HepG2 (cell line): ENCODE measurements around the gene SDHAF3. TPM values are rescaled to one million over a fixed set of nuclear protein-coding genes. Genes with fewer than 3 reads are reported as not detected.

Experiments used
- ARNT ChIP-seq: fragments of 450-650 bp; IDR thresholded peaks from 2 replicates; pipeline ENCODE4 v1.6.1; 2017
- ARNT2 ChIP-seq: sonication (generic); formaldehyde crosslinking; IDR thresholded peaks from 2 replicates; pipeline ENCODE4 v1.8.0; 2022; ENCODE audit warnings: mild to moderate bottlenecking, low read depth, missing genetic modification reagents, moderate library complexity
- ASH2L ChIP-seq: fragments of 300-600, 200-600 bp; sonication (generic); IDR thresholded peaks from 2 replicates; pipeline ENCODE4 v1.7.0; 2017; ENCODE audit warnings: low read depth, mild to moderate bottlenecking, moderate library complexity, mixed read lengths, low read length; ENCODE audit not compliant: insufficient read length
- ATF1 ChIP-seq: IDR thresholded peaks from 2 replicates; pipeline ENCODE4 v1.6.1; 2016; ENCODE audit warnings: mild to moderate bottlenecking, control low read depth
- CC2D1A ChIP-seq: sonication (generic); formaldehyde crosslinking; IDR thresholded peaks from 2 replicates; pipeline ENCODE4 v1.8.1; 2023; ENCODE audit warnings: mild to moderate bottlenecking, missing genetic modification reagents
- CREB1 ChIP-seq, 2 experiments: fragments of 450-650 bp in 1 of 2; IDR thresholded peaks; 2 replicates each; pipeline ENCODE4 v1.6.1; 2016 to 2017; ENCODE audit warnings: control low read depth in 1 of 2, mild to moderate bottlenecking in 1 of 2, missing compliant biosample characterization in 1 of 2, missing genetic modification characterization in 1 of 2
- E2F5 ChIP-seq: sonication (generic); formaldehyde crosslinking; conservative IDR thresholded peaks from 2 replicates; pipeline ENCODE4 v1.4.0; 2020; ENCODE audit warnings: missing genetic modification reagents
- GMEB2 ChIP-seq: IDR thresholded peaks from 2 replicates; pipeline ENCODE4 v1.6.1; 2016; ENCODE audit warnings: missing biosample characterization, missing genetic modification reagents, low read depth
- GTF2F1 ChIP-seq: fragments of 150-350 bp; IDR thresholded peaks from 2 replicates; pipeline ENCODE4 v1.6.1; 2014; ENCODE audit warnings: low read length
- HMGA1 ChIP-seq: sonication (generic); formaldehyde crosslinking; conservative IDR thresholded peaks from 2 replicates; pipeline ENCODE4 v1.4.0; 2020; ENCODE audit warnings: missing genetic modification reagents
- MED13 ChIP-seq: sonication (generic); formaldehyde crosslinking; IDR thresholded peaks from 2 replicates; pipeline ENCODE4 v1.5.0; 2020; ENCODE audit warnings: missing genetic modification reagents
- MED8 ChIP-seq: sonication (generic); formaldehyde crosslinking; IDR thresholded peaks from 2 replicates; pipeline ENCODE4 v1.8.1; 2023; ENCODE audit warnings: mild to moderate bottlenecking, missing genetic modification reagents; ENCODE audit not compliant: insufficient replicate concordance
- NCOR1 ChIP-seq: fragments of 200-600 bp; sonication (generic); IDR thresholded peaks from 2 replicates; pipeline ENCODE4 v1.7.0; 2017; ENCODE audit warnings: antibody characterized with exemption, low read length, borderline replicate concordance
- NRL ChIP-seq: sonication (generic); formaldehyde crosslinking; IDR thresholded peaks from 2 replicates; pipeline ENCODE4 v1.5.0; 2020; ENCODE audit warnings: missing genetic modification reagents, mild to moderate bottlenecking, moderate library complexity, borderline replicate concordance
- TBP ChIP-seq: sonication (generic); formaldehyde crosslinking; IDR thresholded peaks from 2 replicates; pipeline ENCODE4 v1.5.0; 2020; ENCODE audit warnings: missing genetic modification reagents
- TCF7L2 ChIP-seq: IDR thresholded peaks from 2 replicates; pipeline ENCODE4 v1.6.1; 2011; ENCODE audit warnings: mild to moderate bottlenecking, low read depth, low read length, moderate library complexity
- THAP7 ChIP-seq: sonication (generic); formaldehyde crosslinking; IDR thresholded peaks from 2 replicates; pipeline ENCODE4 v1.8.1; 2023; ENCODE audit warnings: mild to moderate bottlenecking, missing genetic modification reagents
- ZFP41 ChIP-seq: sonication (generic); formaldehyde crosslinking; IDR thresholded peaks from 2 replicates; pipeline ENCODE4 v1.4.0; 2020; ENCODE audit warnings: mild to moderate bottlenecking, missing genetic modification reagents, borderline replicate concordance
- ZNF317 ChIP-seq: sonication (generic); formaldehyde crosslinking; IDR thresholded peaks from 2 replicates; pipeline ENCODE4 v1.5.0; 2020; ENCODE audit warnings: mild to moderate bottlenecking, missing genetic modification reagents
- ZNF510 ChIP-seq: sonication (generic); formaldehyde crosslinking; IDR thresholded peaks from 2 replicates; pipeline ENCODE4 v1.4.0; 2020; ENCODE audit warnings: low read depth, mild to moderate bottlenecking, missing genetic modification reagents
- ZNF7 ChIP-seq: IDR thresholded peaks from 2 replicates; pipeline ENCODE4 v1.6.1; 2016; ENCODE audit warnings: missing biosample characterization, missing genetic modification reagents
- ZNF740 ChIP-seq: sonication (generic); formaldehyde crosslinking; IDR thresholded peaks from 2 replicates; pipeline ENCODE4 v1.4.0; 2020; ENCODE audit warnings: missing genetic modification reagents
- ZNF792 ChIP-seq: IDR thresholded peaks from 2 replicates; pipeline ENCODE4 v1.6.1; 2016
- ZNF841 ChIP-seq: sonication (generic); formaldehyde crosslinking; IDR thresholded peaks from 2 replicates; pipeline ENCODE4 v1.8.1; 2023; ENCODE audit warnings: missing genetic modification reagents, borderline replicate concordance
- ZNF879 ChIP-seq: sonication (generic); formaldehyde crosslinking; IDR thresholded peaks from 2 replicates; pipeline ENCODE4 v1.8.1; 2023; ENCODE audit warnings: missing genetic modification reagents
- ZSCAN29 ChIP-seq: sonication (generic); formaldehyde crosslinking; conservative IDR thresholded peaks from 2 replicates; pipeline ENCODE4 v1.4.0; 2020; ENCODE audit warnings: mild to moderate bottlenecking, missing genetic modification reagents
- polyA plus RNA-seq, 8 experiments: library from polyadenylated mRNA; depleted of rRNA in 3 of 8; stranded (reverse) in 7 of 8; unstranded in 1 of 8; fragments of >200 nt; fragmentation: Illumina TruSeq in 4 of 8; extraction: Trizol in 4 of 8; gene quantifications; 2 replicates each; pipeline versions ENCODE4 v1.2.1 to v1.2.3, GENCODE V29; 2011 to 2016; ENCODE audit warnings: low read depth in 4 of 8, missing spikeins in 1 of 8, mixed read lengths in 1 of 8; ENCODE audit not compliant: insufficient read depth in 1 of 8
- total RNA-seq, 5 experiments: library from RNA; depleted of rRNA; stranded (reverse); fragments of >200 nt; fragmentation: Illumina TruSeq; extraction: Trizol; gene quantifications; 2 replicates each; pipeline ENCODE4 v1.2.3, GENCODE V29; 2016; ENCODE audit warnings: low read depth in 1 of 5

SDHAF3 gene
- total and polyA plus RNA-seq, 2 of the 13 experiments (the other 11 are each of a cell fraction or from before 2014, with no cell fraction given) = 15.2 to 32.6 TPM

- no peak; the same call in 1 of the 2 replicates for TF ChIP-seq MED13
- no peak for TF ChIP-seq ZNF7 (CRISPR knock-in tag)
- 0 out of 2 replicates have a peak, but pooled peaks have one; percentile 29 for TF ChIP-seq GMEB2 (CRISPR knock-in tag)
- TF ChIP-seq GTF2F1 = no peak
- peak; percentile 72 for TF ChIP-seq CREB1 (IDR thresholded peaks at IDR 0.05)
- TF ChIP-seq CREB1 (CRISPR knock-in tag; IDR thresholded peaks at IDR 0.05) = peak; percentile 77
- peak; percentile 99 for TF ChIP-seq THAP7
- TF ChIP-seq TCF7L2 = no peak
- TF ChIP-seq ZNF510 = peak; percentile 91; the same call in 1 of the 2 replicates
- peak; percentile 85; the same call in 1 of the 2 replicates for TF ChIP-seq ZNF879
- TF ChIP-seq ZNF841 (CRISPR knock-in tag) = no peak; the same call in 1 of the 2 replicates
- TF ChIP-seq ZNF317 = 0 out of 2 replicates have a peak, but pooled peaks have one; percentile 43
- TF ChIP-seq NCOR1 = no peak
- TF ChIP-seq ZNF792 (CRISPR knock-in tag) = peak; percentile 93
- 0 out of 2 replicates have a peak, but pooled peaks have one; percentile 11 for TF ChIP-seq ZNF740 (CRISPR knock-in tag)
- TF ChIP-seq NRL = peak; percentile 91; the same call in 1 of the 2 replicates
- TF ChIP-seq MED8 (CRISPR knock-in tag) = peak; percentile 85
- TF ChIP-seq ARNT2 (CRISPR knock-in tag) = peak; percentile 81
- peak; percentile 56; the same call in 1 of the 2 replicates for TF ChIP-seq ATF1
- TF ChIP-seq E2F5 (CRISPR knock-in tag) = no peak
- TF ChIP-seq ZFP41 (CRISPR knock-in tag) = peak; percentile 94
- no peak for TF ChIP-seq ARNT
- TF ChIP-seq TBP (CRISPR knock-in tag) = no peak
- no peak for TF ChIP-seq CC2D1A
- TF ChIP-seq ASH2L = peak; percentile 88
- TF ChIP-seq ZSCAN29 = peak; percentile 91
- TF ChIP-seq HMGA1 = no peak
Observed at GRCh38 chr7:97117372-97118188, at the start of gene SDHAF3 (continued).
